ENCODE measurements around the gene MKLN1. TPM values are rescaled to one million over a fixed set of nuclear protein-coding genes. Genes with fewer than 3 reads are reported as not detected.

Gene MKLN1
- total RNA-seq = 10 to 100 TPM; 31.6 to 36.5 TPM

GRCh38 chr7:131327626-131328376, at the start of gene MKLN1:
Gene MKLN1 (plus strand): TSS chr7:131327876. CDS start chr7:131327900, 24 bp downstream.

Other genes starting within 250 kb of the MKLN1 start
- under 1 TPM; under 0.01 TPM for gene PODXL, start 228.8 kb downstream of the MKLN1 start, total RNA-seq

Data from melanocyte of skin (primary cell).